ENCODE results near the gene SLITRK1. TPM values are rescaled to one million over a fixed set of nuclear protein-coding genes. Genes with fewer than 3 reads are reported as not detected.

The SLITRK1 gene, protein sequence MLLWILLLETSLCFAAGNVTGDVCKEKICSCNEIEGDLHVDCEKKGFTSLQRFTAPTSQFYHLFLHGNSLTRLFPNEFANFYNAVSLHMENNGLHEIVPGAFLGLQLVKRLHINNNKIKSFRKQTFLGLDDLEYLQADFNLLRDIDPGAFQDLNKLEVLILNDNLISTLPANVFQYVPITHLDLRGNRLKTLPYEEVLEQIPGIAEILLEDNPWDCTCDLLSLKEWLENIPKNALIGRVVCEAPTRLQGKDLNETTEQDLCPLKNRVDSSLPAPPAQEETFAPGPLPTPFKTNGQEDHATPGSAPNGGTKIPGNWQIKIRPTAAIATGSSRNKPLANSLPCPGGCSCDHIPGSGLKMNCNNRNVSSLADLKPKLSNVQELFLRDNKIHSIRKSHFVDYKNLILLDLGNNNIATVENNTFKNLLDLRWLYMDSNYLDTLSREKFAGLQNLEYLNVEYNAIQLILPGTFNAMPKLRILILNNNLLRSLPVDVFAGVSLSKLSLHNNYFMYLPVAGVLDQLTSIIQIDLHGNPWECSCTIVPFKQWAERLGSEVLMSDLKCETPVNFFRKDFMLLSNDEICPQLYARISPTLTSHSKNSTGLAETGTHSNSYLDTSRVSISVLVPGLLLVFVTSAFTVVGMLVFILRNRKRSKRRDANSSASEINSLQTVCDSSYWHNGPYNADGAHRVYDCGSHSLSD
- total RNA-seq (2014; rRNA removed; shearing (Covaris generic)) (not detected in 2 replicates), total RNA-seq (2022) (not detected in 2 replicates), Bru-seq, nascent RNA (not detected), BruChase-seq, experiment 1, labeled RNA remaining after a 6-hour chase (not detected), BruChase-seq, experiment 2, labeled RNA remaining after a 2-hour chase (not detected)
- long read RNA-seq: 0 reads

- POLR2A ChIA-PET: no interaction called here
- CTCF ChIA-PET (ENCODE audit: unreplicated experiment): no interaction called here
- no peak within 1 kb of the TSS for H3K4me2 ChIP-seq (ENCODE audit: low read length)
- no peak within 1 kb of the TSS for H3K27ac ChIP-seq (ENCODE audit: low read depth, low read length, poor library complexity, severe bottlenecking)
- DNase-seq (ENCODE audit: low spot score): no peak
- H3K9me2 ChIP-seq (ENCODE audit: insufficient read depth, low read length): no peaks in the 10 kb centered on the region
- no peaks in the 10 kb centered on the region for H3K79me2 ChIP-seq (ENCODE audit: insufficient read depth, low read depth, low read length)
- no peak within 1 kb of the TSS for H3K4me3 ChIP-seq (ENCODE audit: low read depth, low read length, poor library complexity, severe bottlenecking)
- no TSS peak for BruUV-seq (replicated peaks)
- H4K20me1 ChIP-seq (ENCODE audit: insufficient read depth, low read length): no peaks in the 10 kb centered on the region
- no peaks in the 10 kb centered on the region for H3K9me3 ChIP-seq (ENCODE audit: low read length)
- H3K36me3 ChIP-seq (ENCODE audit: insufficient read depth, low read length): no peaks in the 10 kb centered on the region
- H2AFZ ChIP-seq (ENCODE audit: low read length): no peak within 1 kb of the TSS
- H3K4me1 ChIP-seq (ENCODE audit: insufficient read depth, low read length, poor library complexity, severe bottlenecking): no peaks in the 10 kb centered on the region
- intact Hi-C loops (cut with micrococcal nuclease; ENCODE audit: unreplicated experiment): no loop called here
- no peak for TF ChIP-seq EZH2phosphoT487 (IDR thresholded peaks at IDR 0.05; ENCODE audit: borderline replicate concordance, low read depth, low read length)
- TF ChIP-seq, protein P1, sequence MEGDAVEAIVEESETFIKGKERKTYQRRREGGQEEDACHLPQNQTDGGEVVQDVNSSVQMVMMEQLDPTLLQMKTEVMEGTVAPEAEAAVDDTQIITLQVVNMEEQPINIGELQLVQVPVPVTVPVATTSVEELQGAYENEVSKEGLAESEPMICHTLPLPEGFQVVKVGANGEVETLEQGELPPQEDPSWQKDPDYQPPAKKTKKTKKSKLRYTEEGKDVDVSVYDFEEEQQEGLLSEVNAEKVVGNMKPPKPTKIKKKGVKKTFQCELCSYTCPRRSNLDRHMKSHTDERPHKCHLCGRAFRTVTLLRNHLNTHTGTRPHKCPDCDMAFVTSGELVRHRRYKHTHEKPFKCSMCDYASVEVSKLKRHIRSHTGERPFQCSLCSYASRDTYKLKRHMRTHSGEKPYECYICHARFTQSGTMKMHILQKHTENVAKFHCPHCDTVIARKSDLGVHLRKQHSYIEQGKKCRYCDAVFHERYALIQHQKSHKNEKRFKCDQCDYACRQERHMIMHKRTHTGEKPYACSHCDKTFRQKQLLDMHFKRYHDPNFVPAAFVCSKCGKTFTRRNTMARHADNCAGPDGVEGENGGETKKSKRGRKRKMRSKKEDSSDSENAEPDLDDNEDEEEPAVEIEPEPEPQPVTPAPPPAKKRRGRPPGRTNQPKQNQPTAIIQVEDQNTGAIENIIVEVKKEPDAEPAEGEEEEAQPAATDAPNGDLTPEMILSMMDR (conservative IDR thresholded peaks at IDR 0.05; ENCODE audit: low read length): no peak
Observed at GRCh38 chr13:83881917-83882605, at the start of gene SLITRK1. SLITRK1 (minus strand) TSS chr13:83882474; CDS start chr13:83881507, 967 bp downstream.

DNA sequence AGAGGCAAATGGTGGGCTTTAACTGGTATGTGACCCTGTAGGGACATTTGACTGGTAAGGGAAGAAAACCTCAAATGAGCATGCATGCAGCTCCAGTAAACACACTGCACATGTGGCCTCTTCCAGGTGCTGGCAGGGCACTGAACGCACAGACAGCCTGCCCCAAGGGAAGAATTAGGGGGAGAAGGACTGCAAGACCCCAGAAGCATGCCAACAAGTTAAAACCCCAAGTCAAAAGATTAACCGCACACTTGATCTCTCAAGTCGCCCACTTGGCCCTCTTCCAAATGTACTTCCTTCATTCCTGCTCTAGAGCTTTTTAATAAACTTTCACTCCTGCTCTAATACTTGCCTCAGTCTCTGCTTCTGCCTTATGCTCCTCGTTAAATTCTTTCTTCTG, 46.9 kb upstream of the SLITRK1 start:
- POLR2A ChIA-PET: no interaction called here
- intact Hi-C loops (cut with micrococcal nuclease; ENCODE audit: unreplicated experiment): no loop called here
- H3K4me2 ChIP-seq (ENCODE audit: low read length): no peak overlapping the region

More for the DNA sequence above, 46.9 kb upstream of the SLITRK1 start:
- TF ChIP-seq, protein P1 (conservative IDR thresholded peaks at IDR 0.05; ENCODE audit: low read length): no peak
- TF ChIP-seq EZH2phosphoT487 (IDR thresholded peaks at IDR 0.05; ENCODE audit: borderline replicate concordance, low read depth, low read length): no peak
- Histone ChIP-seq H3K9me3 (ENCODE audit: low read length) (no peaks in the 10 kb centered on the region), H3K4me1 (ENCODE audit: insufficient read depth, low read length, poor library complexity, severe bottlenecking) (no peaks in the 10 kb centered on the region), H3K79me2 (ENCODE audit: insufficient read depth, low read depth, low read length) (no peaks in the 10 kb centered on the region), H2AFZ (ENCODE audit: low read length) (no peak overlapping the region), H3K4me3 (ENCODE audit: low read depth, low read length, poor library complexity, severe bottlenecking) (no peak overlapping the region), H3K27ac (ENCODE audit: low read depth, low read length, poor library complexity, severe bottlenecking) (no peak overlapping the region), H4K20me1 (ENCODE audit: insufficient read depth, low read length) (no peaks in the 10 kb centered on the region), H3K36me3 (ENCODE audit: insufficient read depth, low read length) (no peaks in the 10 kb centered on the region), H3K9me2 (ENCODE audit: insufficient read depth, low read length) (no peaks in the 10 kb centered on the region)
- CTCF ChIA-PET (ENCODE audit: unreplicated experiment): no interaction called here
- no peak for DNase-seq (ENCODE audit: low spot score)
- BruUV-seq (replicated peaks): no TSS peak
